ENCODE results near the gene BSDC1.

DNA sequence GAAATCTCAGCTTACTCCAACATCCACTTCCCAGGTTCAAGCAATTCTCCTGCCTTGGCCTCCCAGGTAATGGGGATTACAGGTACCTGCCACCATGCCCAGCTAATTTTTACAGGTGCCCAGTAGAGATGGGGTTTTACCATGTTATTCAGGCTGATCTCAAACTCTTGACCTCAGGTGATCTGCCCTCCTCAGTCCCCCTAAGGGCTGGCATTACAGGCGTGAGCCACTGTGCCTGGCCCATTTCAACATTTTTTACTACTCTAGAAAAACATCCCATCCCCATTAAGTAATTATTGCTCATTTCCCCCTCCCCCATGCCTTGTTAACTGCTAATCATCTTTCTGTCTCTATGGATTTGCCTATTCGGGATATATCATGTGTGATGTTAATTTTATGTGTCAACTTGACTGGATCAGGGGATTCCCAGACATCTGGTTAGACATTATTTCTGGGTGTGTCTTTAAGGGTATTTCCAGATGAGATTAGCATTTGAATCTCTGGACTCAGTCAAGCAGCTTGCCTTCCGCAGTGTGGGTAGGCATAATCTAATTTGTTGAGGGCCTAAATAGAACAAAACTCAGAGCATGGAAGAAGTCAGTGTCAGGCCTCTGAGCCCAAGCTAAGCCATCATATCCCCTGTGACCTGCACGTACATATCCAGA, 37.6 kb upstream of the BSDC1 start:
- no peak for TF ChIP-seq CTCF (IDR thresholded peaks at IDR 0.05; ENCODE audit: borderline replicate concordance, extremely low read depth, low read length, poor library complexity, severe bottlenecking)
- no peak for TF ChIP-seq EZH2 (IDR thresholded peaks at IDR 0.05; ENCODE audit: borderline replicate concordance, low read depth, low read length, severe bottlenecking)

Measured in DND-41 (cell line).